Measurements from ENCODE around the gene CAPRIN2. TPM values are rescaled to one million over a fixed set of nuclear protein-coding genes. Genes with fewer than 3 reads are reported as not detected.

Gene CAPRIN2
- polyA plus RNA-seq, 3 donors = 1.4 to 10.3 (median 2.0) TPM

GRCh38 chr12:30792085-30792484, 37.3 kb upstream of the CAPRIN2 start:
- no peak for DNase-seq
- H3K36me3 ChIP-seq (replicated peaks in 1 of 2; ENCODE audit: control insufficient read depth in 1 of 2, insufficient read depth in 2 of 2, low read length in 2 of 2) = no peaks in the 10 kb centered on the region
- no peak overlapping the region for H3K27ac ChIP-seq (ENCODE audit: low read depth in 1 of 2, low read length in 2 of 2)
- WGBS (ENCODE audit: insufficient coverage) = 100% methylated on average over 1 of the region's 2 CpGs
- Mint-ChIP-seq H3K27me3 (ENCODE audit: low read depth in 3 of 3) (peaks cover 26 to 39% (median 31%) of the 10 kb centered on the region in 3 donors), H3K4me3 (no peak overlapping the region), H3K9me3 (peaks cover 0 to 4% (median 3%) of the 10 kb centered on the region in 7 donors), H3K27ac (no peak overlapping the region), H3K4me1 (peaks cover 27% of the 10 kb centered on the region), H3K36me3 (peaks cover 0 to 2% of the 10 kb centered on the region in 2 donors)
- no peaks in the 10 kb centered on the region for H3K79me2 ChIP-seq (ENCODE audit: insufficient read depth, low read length)
- no peak overlapping the region for H3K4me3 ChIP-seq (replicated peaks in 1 of 3; ENCODE audit: low read depth in 2 of 3, low read length in 3 of 3)
- H3K9me3 ChIP-seq (replicated peaks in 1 of 2; ENCODE audit: control insufficient read depth in 1 of 2, insufficient read depth in 1 of 2, low read length in 2 of 2) = no peaks in the 10 kb centered on the region
- no peak overlapping the region for H2AFZ ChIP-seq (ENCODE audit: insufficient read depth, low read depth, low read length, poor library complexity, severe bottlenecking)
- H3K4me2 ChIP-seq (replicated peaks; ENCODE audit: extremely low read depth, low read length, poor library complexity, severe bottlenecking) = no peak overlapping the region
- H3K27me3 ChIP-seq (ENCODE audit: control insufficient read depth in 2 of 2, insufficient read depth in 2 of 2, low read length in 2 of 2) = peaks cover 5 to 27% of the 10 kb centered on the region in 2 donors
- H4K20me1 ChIP-seq (ENCODE audit: insufficient read depth, low read length) = no peaks in the 10 kb centered on the region
- intact Hi-C loops (cut with micrococcal nuclease) = no loop called here
- H3K9ac ChIP-seq (ENCODE audit: insufficient read depth, low read length, poor library complexity, severe bottlenecking) = no peak overlapping the region
- peaks cover 21 to 37% of the 10 kb centered on the region in 2 donors for H3K4me1 ChIP-seq (ENCODE audit: control insufficient read depth in 1 of 2, insufficient read depth in 2 of 2, low read length in 2 of 2)
- TF ChIP-seq CTCF (IDR thresholded peaks at IDR 0.05) = no peak

- TF ChIP-seq CTCF (IDR thresholded peaks at IDR 0.05) = no peak
- Mint-ChIP-seq H3K4me3 (no peak overlapping the region), H3K27ac (no peak overlapping the region), H3K4me1 (no peaks in the 10 kb centered on the region), H3K27me3 (ENCODE audit: low read depth in 3 of 3) (peaks cover 0 to 11% (median 2%) of the 10 kb centered on the region in 3 donors), H3K36me3 (no peaks in the 10 kb centered on the region), H3K9me3 (peaks cover 5 to 15% (median 11%) of the 10 kb centered on the region in 7 donors)
- H3K4me1 ChIP-seq (ENCODE audit: control insufficient read depth in 1 of 2, insufficient read depth in 2 of 2, low read length in 2 of 2) = peaks cover 0 to 4% of the 10 kb centered on the region in 2 donors
- no peak overlapping the region for H3K4me2 ChIP-seq (replicated peaks; ENCODE audit: extremely low read depth, low read length, poor library complexity, severe bottlenecking)
- no peak overlapping the region for H3K27ac ChIP-seq (ENCODE audit: low read depth in 1 of 2, low read length in 2 of 2)
- no peaks in the 10 kb centered on the region for H3K36me3 ChIP-seq (replicated peaks in 1 of 2; ENCODE audit: control insufficient read depth in 1 of 2, insufficient read depth in 2 of 2, low read length in 2 of 2)
- no peak overlapping the region for H3K4me3 ChIP-seq (replicated peaks in 1 of 3; ENCODE audit: low read depth in 2 of 3, low read length in 3 of 3)
- no peaks in the 10 kb centered on the region for H3K27me3 ChIP-seq (ENCODE audit: control insufficient read depth in 2 of 2, insufficient read depth in 2 of 2, low read length in 2 of 2)
- intact Hi-C loops (cut with micrococcal nuclease) = no loop called here
- H3K9me3 ChIP-seq (replicated peaks in 1 of 2; ENCODE audit: control insufficient read depth in 1 of 2, insufficient read depth in 1 of 2, low read length in 2 of 2) = peaks cover 0 to 3% of the 10 kb centered on the region in 2 donors
- DNase-seq = no peak
- H4K20me1 ChIP-seq (ENCODE audit: insufficient read depth, low read length) = no peaks in the 10 kb centered on the region
- no peaks in the 10 kb centered on the region for H3K79me2 ChIP-seq (ENCODE audit: insufficient read depth, low read length)
- H3K9ac ChIP-seq (ENCODE audit: insufficient read depth, low read length, poor library complexity, severe bottlenecking) = no peak overlapping the region
- 100% methylated on average over 1 of the region's 2 CpGs for WGBS (ENCODE audit: insufficient coverage)
- H2AFZ ChIP-seq (ENCODE audit: insufficient read depth, low read depth, low read length, poor library complexity, severe bottlenecking) = no peak overlapping the region
These were observed 34.0 kb upstream of the CAPRIN2 start for GRCh38 chr12:30788754-30789153.

All from CD14-positive monocyte (primary cell).